Rectal smooth muscle tissue (tissue), 1 donor: ENCODE results near the gene GDPD3.

Experiments
- H3K27ac ChIP-seq: one replicate; pipeline ENCODE4 v1.7.0; 2013; ENCODE audit warnings: low read depth, low read length, inconsistent platforms
- H3K27me3 ChIP-seq: one replicate; pipeline ENCODE4 v1.7.0; 2013; ENCODE audit warnings: low read length; ENCODE audit not compliant: control insufficient read depth, insufficient read depth
- H3K36me3 ChIP-seq: one replicate; pipeline ENCODE4 v1.7.0; 2013; ENCODE audit warnings: low read length; ENCODE audit not compliant: control insufficient read depth, insufficient read depth
- H3K4me1 ChIP-seq: one replicate; pipeline ENCODE4 v1.7.0; 2013; ENCODE audit warnings: low read length; ENCODE audit not compliant: control insufficient read depth, insufficient read depth
- H3K4me3 ChIP-seq: one replicate; pipeline ENCODE4 v1.7.0; 2013; ENCODE audit warnings: low read length
- H3K9ac ChIP-seq: one replicate; pipeline ENCODE4 v1.7.0; 2013; ENCODE audit warnings: low read length

The GDPD3 gene

DNA sequence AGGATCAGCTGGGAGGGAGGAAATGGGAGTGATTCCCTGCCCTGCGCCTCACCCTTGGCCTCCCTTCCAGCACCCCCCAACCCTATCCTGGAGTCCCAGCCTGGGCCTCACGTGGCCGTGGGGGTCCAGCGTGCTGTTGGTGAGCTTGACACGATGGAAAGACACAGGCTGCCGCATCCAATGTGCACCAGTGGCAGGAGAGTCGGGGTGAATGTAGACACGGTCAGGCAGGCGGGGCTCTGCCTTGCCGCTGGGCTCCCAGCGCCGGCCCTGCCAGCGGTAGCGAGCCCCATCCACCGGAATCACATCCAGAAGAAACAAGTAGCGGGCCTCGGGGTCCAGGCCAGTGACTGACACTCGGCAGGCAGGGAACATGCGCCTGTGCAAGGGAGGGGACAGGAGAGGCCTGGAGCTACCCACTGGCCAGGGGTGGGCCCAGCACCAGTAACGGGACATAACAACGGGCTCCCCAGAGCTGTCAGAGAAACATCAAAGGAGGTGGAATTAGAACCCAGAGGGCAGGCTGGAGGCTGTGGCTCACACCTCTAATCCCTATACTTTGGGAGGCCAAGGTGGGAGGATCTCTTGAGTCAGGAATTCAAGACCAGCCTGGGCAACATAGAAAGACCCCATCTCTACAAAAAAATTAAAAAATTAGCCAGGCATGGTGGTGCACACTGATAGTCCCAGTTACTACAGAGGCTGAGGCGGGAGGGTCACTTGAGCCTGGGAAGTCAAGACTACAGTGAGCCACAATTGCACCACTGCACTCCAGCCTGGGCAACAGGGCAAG lies 24.3 kb downstream of the GDPD3 start:
- Histone ChIP-seq H3K27ac (no peak overlapping the region), H3K4me3 (no peak overlapping the region), H3K27me3 (no peaks in the 10 kb centered on the region), H3K36me3 (peaks cover 10% of the 10 kb centered on the region), H3K9ac (no peak overlapping the region), H3K4me1 (peaks cover 6% of the 10 kb centered on the region)

GRCh38 chr16:30088237-30088831 lies 25.0 kb downstream of the GDPD3 start:
- Histone ChIP-seq H3K27ac (no peak overlapping the region), H3K27me3 (no peaks in the 10 kb centered on the region), H3K4me1 (peaks cover 6% of the 10 kb centered on the region), H3K4me3 (no peak overlapping the region), H3K9ac (no peak overlapping the region), H3K36me3 (peaks cover 14% of the 10 kb centered on the region)

GRCh38 chr16:30087181-30087898 lies 26.0 kb downstream of the GDPD3 start:
- no peaks in the 10 kb centered on the region for H3K27me3 ChIP-seq
- no peak overlapping the region for H3K9ac ChIP-seq
- no peak overlapping the region for H3K27ac ChIP-seq

DNA sequence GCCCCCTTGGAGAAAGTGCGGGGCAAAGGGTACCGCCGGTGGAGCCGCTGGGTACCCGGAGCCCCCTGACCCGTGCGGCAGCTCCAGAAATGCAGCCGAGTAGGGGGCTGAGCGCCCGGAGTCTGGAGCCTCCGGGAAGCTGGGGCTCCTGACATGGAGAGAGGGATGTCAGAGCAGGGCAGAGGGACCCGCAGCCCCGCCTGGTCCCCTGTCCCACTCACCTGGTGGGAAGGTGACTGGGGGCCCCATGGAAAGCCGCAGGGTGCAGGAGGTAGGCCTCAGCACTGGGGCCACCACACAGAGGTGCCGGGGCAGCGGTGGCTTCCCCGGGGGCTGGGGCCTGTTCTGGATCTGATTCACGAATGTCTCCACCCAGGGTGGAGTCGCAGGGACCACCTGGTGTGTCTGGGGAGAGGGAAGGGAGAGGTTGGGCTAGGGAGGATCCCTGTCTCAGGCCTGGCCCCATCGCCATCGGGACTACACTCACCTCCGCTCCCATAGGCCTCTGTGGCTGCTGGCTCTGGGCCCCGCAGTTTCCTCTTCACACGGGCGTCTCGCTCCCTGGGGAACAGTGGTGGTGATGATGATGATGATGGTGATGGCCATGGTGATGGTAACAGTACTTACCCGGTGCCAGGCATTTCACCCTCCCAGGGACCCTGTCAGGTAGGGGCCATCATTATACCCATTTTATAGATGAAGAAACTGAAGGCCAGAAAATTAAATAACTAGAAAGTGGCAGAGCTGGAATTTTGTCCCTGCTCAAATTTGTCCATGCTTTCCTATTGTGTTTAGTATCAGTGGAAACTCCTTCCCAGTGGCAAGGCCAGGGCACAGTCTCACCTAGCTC lies 26.8 kb downstream of the GDPD3 start:
- no peaks in the 10 kb centered on the region for H3K27me3 ChIP-seq
- H3K36me3 ChIP-seq, result peaks cover 27% of the 10 kb centered on the region
- no peak overlapping the region for H3K27ac ChIP-seq
- H3K9ac ChIP-seq, result no peak overlapping the region
- no peak overlapping the region for H3K4me3 ChIP-seq
- H3K4me1 ChIP-seq, result no peaks in the 10 kb centered on the region

More at GRCh38 chr16:30087181-30087898, 26.0 kb downstream of the GDPD3 start:
- H3K4me1 ChIP-seq, result peaks cover 4% of the 10 kb centered on the region
- no peak overlapping the region for H3K4me3 ChIP-seq
- peaks cover 23% of the 10 kb centered on the region for H3K36me3 ChIP-seq

GRCh38 chr16:30085820-30086219 lies 27.5 kb downstream of the GDPD3 start:
- no peaks in the 10 kb centered on the region for H3K27me3 ChIP-seq

DNA sequence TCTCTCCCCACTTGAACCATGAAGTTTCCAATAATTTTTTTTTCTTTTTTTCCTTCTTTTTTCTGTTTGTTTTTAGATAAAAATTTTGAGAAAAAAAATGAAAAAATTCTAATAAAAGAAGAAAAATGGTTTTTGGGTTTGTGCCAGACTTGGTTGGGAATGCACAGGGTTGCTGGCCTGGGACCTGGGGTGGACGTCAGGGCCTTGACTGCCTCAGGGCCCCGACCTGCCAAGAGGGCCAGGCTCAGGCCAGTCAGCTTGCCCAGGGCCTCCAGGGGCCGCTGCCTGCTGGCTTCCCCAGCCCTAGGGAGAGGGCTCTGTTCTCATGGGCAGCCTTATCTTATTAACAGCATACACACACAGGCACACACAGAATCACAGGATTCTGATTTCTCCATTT lies 28.1 kb downstream of the GDPD3 start:
- H3K4me1 ChIP-seq, result no peaks in the 10 kb centered on the region
- H3K4me3 ChIP-seq, result no peak overlapping the region
- H3K9ac ChIP-seq, result no peak overlapping the region
- H3K27ac ChIP-seq, result no peak overlapping the region
- no peaks in the 10 kb centered on the region for H3K27me3 ChIP-seq
- H3K36me3 ChIP-seq, result peaks cover 35% of the 10 kb centered on the region

More at GRCh38 chr16:30085820-30086219, 27.5 kb downstream of the GDPD3 start:
- Histone ChIP-seq H3K4me1 (no peaks in the 10 kb centered on the region), H3K27ac (no peak overlapping the region), H3K36me3 (peaks cover 32% of the 10 kb centered on the region), H3K9ac (no peak overlapping the region), H3K4me3 (no peak overlapping the region)

DNA sequence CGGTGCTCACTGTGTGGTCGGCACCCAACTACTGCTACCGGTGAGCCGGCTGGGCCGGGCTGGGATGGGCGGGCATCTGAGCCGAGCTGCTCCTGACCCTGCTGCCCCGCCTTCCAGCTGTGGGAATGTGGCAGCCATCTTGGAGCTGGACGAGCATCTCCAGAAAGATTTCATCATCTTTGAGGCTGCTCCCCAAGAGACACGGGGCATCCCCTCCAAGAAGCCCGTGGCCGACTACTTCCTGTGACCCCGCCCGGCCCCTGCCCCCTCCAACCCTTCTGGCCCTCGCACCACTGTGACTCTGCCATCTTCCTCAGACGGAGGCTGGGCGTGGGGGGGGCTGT lies 28.5 kb downstream of the GDPD3 start:
- Histone ChIP-seq H3K36me3 (peaks cover 35% of the 10 kb centered on the region), H3K27ac (no peak overlapping the region)

GRCh38 chr16:30084096-30084815 lies 29.1 kb downstream of the GDPD3 start:
- H3K27me3 ChIP-seq, result no peaks in the 10 kb centered on the region
- H3K9ac ChIP-seq, result no peak overlapping the region
- peaks cover 39% of the 10 kb centered on the region for H3K36me3 ChIP-seq
- no peak overlapping the region for H3K27ac ChIP-seq
- no peaks in the 10 kb centered on the region for H3K4me1 ChIP-seq
- no peak overlapping the region for H3K4me3 ChIP-seq

More for the DNA sequence above, 28.5 kb downstream of the GDPD3 start:
- Histone ChIP-seq H3K4me3 (no peak overlapping the region), H3K9ac (no peak overlapping the region), H3K27me3 (no peaks in the 10 kb centered on the region), H3K4me1 (no peaks in the 10 kb centered on the region)

DNA sequence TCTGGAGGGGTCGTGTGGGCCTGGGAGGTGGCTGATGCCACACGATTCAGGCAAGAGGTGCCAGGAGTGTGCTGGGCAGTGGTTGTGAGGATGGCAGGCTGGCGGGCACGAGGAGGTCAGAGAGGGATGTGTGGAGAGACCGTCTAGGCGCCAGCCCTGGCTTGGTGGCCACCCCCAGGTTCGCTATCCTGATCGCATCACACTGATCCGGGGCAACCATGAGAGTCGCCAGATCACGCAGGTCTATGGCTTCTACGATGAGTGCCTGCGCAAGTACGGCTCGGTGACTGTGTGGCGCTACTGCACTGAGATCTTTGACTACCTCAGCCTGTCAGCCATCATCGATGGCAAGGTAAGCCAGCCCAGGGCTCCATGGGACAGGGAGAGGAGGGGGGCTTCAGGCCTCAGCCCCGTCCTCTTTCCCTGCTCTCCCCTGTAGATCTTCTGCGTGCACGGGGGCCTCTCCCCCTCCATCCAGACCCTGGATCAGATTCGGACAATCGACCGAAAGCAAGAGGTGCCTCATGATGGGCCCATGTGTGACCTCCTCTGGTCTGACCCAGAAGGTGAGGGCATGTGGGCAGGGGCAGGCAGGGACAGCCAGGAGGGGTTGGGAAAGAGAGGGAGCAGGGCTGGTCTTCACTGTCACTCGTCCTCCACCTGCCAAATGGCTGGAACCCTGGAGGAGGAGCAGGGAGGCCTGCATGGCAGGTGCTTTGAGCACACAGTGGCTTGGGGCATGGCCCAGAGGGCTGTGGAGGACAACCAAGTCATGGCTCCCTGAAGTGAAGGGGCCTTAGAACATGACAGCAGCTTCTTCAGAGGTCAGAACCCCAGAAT lies 29.9 kb downstream of the GDPD3 start:
- H3K9ac ChIP-seq, result no peak overlapping the region
- H3K36me3 ChIP-seq, result peaks cover 39% of the 10 kb centered on the region
- no peak overlapping the region for H3K27ac ChIP-seq
- H3K4me3 ChIP-seq, result no peak overlapping the region
- H3K27me3 ChIP-seq, result no peaks in the 10 kb centered on the region
- H3K4me1 ChIP-seq, result no peaks in the 10 kb centered on the region

DNA sequence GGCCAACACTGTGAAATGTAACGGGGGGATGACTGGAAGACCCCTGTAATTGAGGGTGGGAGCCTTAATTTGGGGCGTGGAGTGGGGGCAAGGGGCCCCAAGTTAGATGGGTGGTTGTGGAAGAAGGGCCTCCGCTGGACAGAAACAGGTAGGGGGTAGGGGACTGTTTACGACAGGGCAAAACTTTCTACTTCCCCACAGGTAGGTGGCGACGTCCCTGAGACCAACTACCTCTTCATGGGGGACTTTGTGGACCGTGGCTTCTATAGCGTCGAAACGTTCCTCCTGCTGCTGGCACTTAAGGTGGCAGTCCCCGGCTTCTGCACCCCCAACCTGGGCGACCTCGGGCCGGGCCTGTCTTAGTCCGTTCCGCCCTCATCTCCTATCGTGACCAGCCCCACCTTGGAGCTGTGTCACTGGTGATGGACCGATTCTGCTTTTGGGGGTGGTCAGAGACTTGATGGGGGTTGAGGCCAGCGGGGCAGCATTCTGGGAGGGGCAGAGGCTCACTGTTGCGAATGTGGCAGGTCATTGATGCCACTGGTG lies 30.7 kb downstream of the GDPD3 start:
- H3K4me3 ChIP-seq, result no peak overlapping the region
- H3K36me3 ChIP-seq, result peaks cover 39% of the 10 kb centered on the region
- no peak overlapping the region for H3K27ac ChIP-seq
- H3K9ac ChIP-seq, result no peak overlapping the region
- no peaks in the 10 kb centered on the region for H3K27me3 ChIP-seq
- H3K4me1 ChIP-seq, result peaks cover 1% of the 10 kb centered on the region

DNA sequence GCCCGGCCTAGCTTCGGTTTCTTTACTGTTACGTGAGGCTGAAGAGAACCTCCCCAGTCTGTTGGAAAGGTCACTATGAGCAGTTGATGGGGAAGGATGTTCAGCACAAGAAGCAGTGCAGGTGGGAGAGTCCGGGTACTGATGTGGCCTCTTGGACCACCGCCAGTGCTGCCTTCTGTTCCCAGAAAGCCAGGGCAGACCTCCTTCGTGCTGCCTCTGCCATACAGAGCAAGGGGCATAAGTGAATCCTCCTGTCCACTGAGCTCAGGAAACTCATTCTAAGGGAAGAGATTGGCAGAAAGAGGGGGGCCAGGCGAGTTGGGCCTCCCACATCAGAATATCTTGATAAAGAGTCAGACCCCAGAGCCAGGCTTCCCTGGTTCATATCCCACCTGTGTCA lies 33.9 kb downstream of the GDPD3 start:
- H3K9ac ChIP-seq, result peak overlapping the region; percentile 19
- no peak overlapping the region for H3K27ac ChIP-seq
- no peaks in the 10 kb centered on the region for H3K27me3 ChIP-seq
- peaks cover 17% of the 10 kb centered on the region for H3K4me1 ChIP-seq
- peaks cover 36% of the 10 kb centered on the region for H3K36me3 ChIP-seq
- no peak overlapping the region for H3K4me3 ChIP-seq
